ENCODE data around the gene LTBP1. TPM values are rescaled to one million over a fixed set of nuclear protein-coding genes. Genes with fewer than 3 reads are reported as not detected.

The LTBP1 gene
- total RNA-seq, 1 experiment from 2014 or later: 28.5 TPM

GRCh38 chr2:33365264-33365970, 418.7 kb downstream of the LTBP1 start:
- Mint-ChIP-seq H3K27me3 (ENCODE audit: low read depth) (no peaks in the 10 kb centered on the region), H3K27ac (no peak overlapping the region), H3K36me3 (ENCODE audit: insufficient read depth in 1 of 3, low read depth in 3 of 3) (no peaks in the 10 kb centered on the region), H3K9me3 (no peaks in the 10 kb centered on the region), H3K4me3 (no peak overlapping the region), H3K4me1 (peaks cover 4 to 5% of the 10 kb centered on the region in 2 experiments)
- Histone ChIP-seq H3K56ac (ENCODE audit: insufficient read length, low read depth, low read length) (no peak overlapping the region), H3K9me3 (ENCODE audit: control insufficient read depth, low read depth, low read length) (no peaks in the 10 kb centered on the region), H4K5ac (ENCODE audit: insufficient read length, low read depth, low read length) (no peak overlapping the region), H4K8ac (replicated peaks; ENCODE audit: insufficient read length, low read depth, low read length) (no peak overlapping the region), H3K4me1 (ENCODE audit: insufficient read depth, low read length) (no peaks in the 10 kb centered on the region), H2BK15ac (ENCODE audit: low read depth, low read length) (no peak overlapping the region), H3K79me2 (ENCODE audit: insufficient read depth, low read length) (no peaks in the 10 kb centered on the region), H3K4ac (ENCODE audit: low read depth, low read length) (no peak overlapping the region), H2BK5ac (ENCODE audit: insufficient read length, low read length) (no peak overlapping the region), H4K20me1 (ENCODE audit: control insufficient read depth, insufficient read depth, insufficient read length) (no peaks in the 10 kb centered on the region), H3K4me2 (ENCODE audit: insufficient read depth, insufficient read length, low read length) (no peak overlapping the region), H2BK12ac (ENCODE audit: insufficient read length, low read depth, low read length) (no peak overlapping the region), H2BK120ac (ENCODE audit: low read depth, low read length, poor library complexity, severe bottlenecking) (no peak overlapping the region), H3K9ac (ENCODE audit: extremely low read depth, insufficient read length, low read length) (no peak overlapping the region), H3K23me2 (ENCODE audit: insufficient read length, low read depth, low read length, poor library complexity, severe bottlenecking) (no peaks in the 10 kb centered on the region), H4K91ac (ENCODE audit: insufficient read length, low read depth, low read length) (no peak overlapping the region), H3K23ac (ENCODE audit: insufficient read length, low read depth, low read length) (no peak overlapping the region), H3K79me1 (ENCODE audit: insufficient read depth, low read depth, low read length, poor library complexity, severe bottlenecking) (no peaks in the 10 kb centered on the region), H3K14ac (ENCODE audit: insufficient read depth, low read length) (no peak overlapping the region), H3K18ac (ENCODE audit: insufficient read length, low read depth, low read length) (no peak overlapping the region), H3K27ac (ENCODE audit: insufficient read length, low read depth, low read length) (no peak overlapping the region), H2AFZ (ENCODE audit: low read length) (no peak overlapping the region), H3T11ph (ENCODE audit: low read length) (no peak overlapping the region), H2BK20ac (ENCODE audit: low read depth, low read length, poor library complexity, severe bottlenecking) (no peak overlapping the region), H2AK5ac (ENCODE audit: insufficient read length, low read length) (no peak overlapping the region), H3K27me3 (ENCODE audit: insufficient read depth, low read length) (no peaks in the 10 kb centered on the region)
- DNase-seq: no peak
- TF ChIP-seq, protein P1, sequence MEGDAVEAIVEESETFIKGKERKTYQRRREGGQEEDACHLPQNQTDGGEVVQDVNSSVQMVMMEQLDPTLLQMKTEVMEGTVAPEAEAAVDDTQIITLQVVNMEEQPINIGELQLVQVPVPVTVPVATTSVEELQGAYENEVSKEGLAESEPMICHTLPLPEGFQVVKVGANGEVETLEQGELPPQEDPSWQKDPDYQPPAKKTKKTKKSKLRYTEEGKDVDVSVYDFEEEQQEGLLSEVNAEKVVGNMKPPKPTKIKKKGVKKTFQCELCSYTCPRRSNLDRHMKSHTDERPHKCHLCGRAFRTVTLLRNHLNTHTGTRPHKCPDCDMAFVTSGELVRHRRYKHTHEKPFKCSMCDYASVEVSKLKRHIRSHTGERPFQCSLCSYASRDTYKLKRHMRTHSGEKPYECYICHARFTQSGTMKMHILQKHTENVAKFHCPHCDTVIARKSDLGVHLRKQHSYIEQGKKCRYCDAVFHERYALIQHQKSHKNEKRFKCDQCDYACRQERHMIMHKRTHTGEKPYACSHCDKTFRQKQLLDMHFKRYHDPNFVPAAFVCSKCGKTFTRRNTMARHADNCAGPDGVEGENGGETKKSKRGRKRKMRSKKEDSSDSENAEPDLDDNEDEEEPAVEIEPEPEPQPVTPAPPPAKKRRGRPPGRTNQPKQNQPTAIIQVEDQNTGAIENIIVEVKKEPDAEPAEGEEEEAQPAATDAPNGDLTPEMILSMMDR (conservative IDR thresholded peaks at IDR 0.05): no peak
- WGBS (ENCODE audit: extremely low coverage, insufficient read length, low lambda C conversion rate): no CpG with 5 or more reads among the region's 9 CpGs
